Activated gamma-delta T cell treated with Interleukin-2 at 50 U/mL for 16 hours (primary cell): ENCODE results near the gene OR2V2.

Experiments used
- DNase-seq: peaks from one replicate; pipeline ENCODE4 v3.0.0-alpha.2; 2020

OR2V2 gene

GRCh38 chr5:181149806-181150733, 2.7 kb downstream of the OR2V2 start:
- DNase-seq = no peak

- DNase-seq = no peak
Observed at GRCh38 chr5:181151146-181151545, 3.8 kb downstream of the OR2V2 start.

GRCh38 chr5:181152406-181152805, 5.0 kb downstream of the OR2V2 start:
- DNase-seq = no peak

GRCh38 chr5:181153814-181154213, 6.4 kb downstream of the OR2V2 start:
- no peak for DNase-seq

GRCh38 chr5:181156758-181157157, 9.4 kb downstream of the OR2V2 start:
- no peak for DNase-seq

GRCh38 chr5:181158869-181159268, 11.5 kb downstream of the OR2V2 start:
- DNase-seq = no peak

GRCh38 chr5:181159286-181160151, 12.1 kb downstream of the OR2V2 start:
- peak; percentile 91 for DNase-seq

GRCh38 chr5:181160152-181160754, 12.9 kb downstream of the OR2V2 start:
- DNase-seq = peak; percentile 58

GRCh38 chr5:181160755-181161533, 13.6 kb downstream of the OR2V2 start:
- DNase-seq = peak; percentile 30

GRCh38 chr5:181161534-181162175, 14.3 kb downstream of the OR2V2 start:
- no peak for DNase-seq

- DNase-seq = no peak
Observed at GRCh38 chr5:181163487-181164075, 16.2 kb downstream of the OR2V2 start.

- DNase-seq = no peak
Observed at GRCh38 chr5:181164076-181164952, 16.9 kb downstream of the OR2V2 start.

- DNase-seq = no peak
Observed at GRCh38 chr5:181166812-181167733, 19.7 kb downstream of the OR2V2 start.

- no peak for DNase-seq
Observed at GRCh38 chr5:181167814-181168488, 20.6 kb downstream of the OR2V2 start.

- no peak for DNase-seq
Observed at GRCh38 chr5:181168595-181169118, 21.3 kb downstream of the OR2V2 start.

- peak; percentile 50 for DNase-seq
Observed at GRCh38 chr5:181169459-181170236, 22.3 kb downstream of the OR2V2 start.

GRCh38 chr5:181170237-181170825, 22.9 kb downstream of the OR2V2 start:
- no peak for DNase-seq
